Loucy (cell line): ENCODE results near the gene TNKS1BP1.
A peak's percentile ranks its signal among the peaks of the same experiment; 100 is the strongest.
"Not testable (repeated sequence)": the region's sequence is repeated elsewhere in the genome, so short reads cannot be mapped to it uniquely, and the experiment has no call there.

Experiments used
- H2AFZ ChIP-seq: fragments of 200-600 bp; sonication (generic); 2 replicates; pipeline ENCODE4 v1.6.0; 2016; ENCODE audit warnings: antibody characterized with exemption, mild to moderate bottlenecking, low read length, moderate library complexity
- H3F3A ChIP-seq: fragments of 200-600 bp; 2 replicates; pipeline ENCODE4 v1.6.0; 2016; ENCODE audit warnings: antibody characterized with exemption, low read depth, mild to moderate bottlenecking
- H3K27me3 ChIP-seq: fragments of 200-600 bp; sonication (generic); 2 replicates; pipeline ENCODE4 v1.6.1; 2014; ENCODE audit warnings: low read length, mild to moderate bottlenecking; ENCODE audit not compliant: insufficient read depth, poor library complexity, severe bottlenecking
- H3K36me3 ChIP-seq: fragments of 200-600 bp; sonication (generic); 2 replicates; pipeline ENCODE4 v1.6.1; 2016; ENCODE audit warnings: low read length; ENCODE audit not compliant: insufficient read depth
- H3K4me1 ChIP-seq: fragments of 200-600 bp; sonication (generic); 2 replicates; pipeline ENCODE4 v1.5.1; 2014; ENCODE audit warnings: low read length, mild to moderate bottlenecking; ENCODE audit not compliant: insufficient read depth, poor library complexity, severe bottlenecking
- H3K4me2 ChIP-seq: fragments of 200-600 bp; sonication (generic); 2 replicates; pipeline ENCODE4 v1.6.0; 2014; ENCODE audit warnings: antibody characterized with exemption, low read length, low read depth, mild to moderate bottlenecking; ENCODE audit not compliant: poor library complexity, severe bottlenecking
- H3K4me3 ChIP-seq: fragments of 200-600 bp; sonication (generic); 2 replicates; pipeline ENCODE4 v1.5.1; 2014; ENCODE audit warnings: low read length, mild to moderate bottlenecking, mixed read lengths; ENCODE audit not compliant: poor library complexity, severe bottlenecking
- H3K79me2 ChIP-seq: fragments of 200-600 bp; sonication (generic); 2 replicates; pipeline ENCODE4 v1.6.1; 2014; ENCODE audit warnings: low read length; ENCODE audit not compliant: insufficient read depth
- H3K9ac ChIP-seq: fragments of 200-600 bp; sonication (generic); 2 replicates; pipeline ENCODE4 v1.6.0; 2014; ENCODE audit warnings: mild to moderate bottlenecking, low read depth, low read length, moderate library complexity; ENCODE audit not compliant: poor library complexity, severe bottlenecking
- H3K9me2 ChIP-seq: fragments of 200-600 bp; sonication (generic); replicated peaks from 2 replicates; pipeline ENCODE4 v1.6.1; 2016; ENCODE audit warnings: low read depth, low read length, mixed read lengths
- H3K9me3 ChIP-seq: fragments of 200-600 bp; sonication (generic); 2 replicates; pipeline ENCODE4 v1.6.1; 2014; ENCODE audit warnings: mild to moderate bottlenecking, antibody characterized with exemption, low read length, low read depth; ENCODE audit not compliant: insufficient read depth
- H4K20me1 ChIP-seq: fragments of 200-600 bp; sonication (generic); 2 replicates; pipeline ENCODE4 v1.6.0; 2014; ENCODE audit warnings: antibody characterized with exemption, low read length, mild to moderate bottlenecking; ENCODE audit not compliant: insufficient read depth, poor library complexity, severe bottlenecking
- CTCF ChIP-seq: fragments of 200-600 bp; sonication (generic); conservative IDR thresholded peaks from 2 replicates; pipeline ENCODE4 v1.5.1; 2014; ENCODE audit warnings: mild to moderate bottlenecking, antibody characterized with exemption, low read length
- EZH2phosphoT487 ChIP-seq: fragments of 200-600 bp; IDR thresholded peaks from 2 replicates; pipeline ENCODE4 v1.6.1; 2018; ENCODE audit warnings: antibody characterized with exemption, mild to moderate bottlenecking, moderate library complexity, borderline replicate concordance

TNKS1BP1 gene

DNA sequence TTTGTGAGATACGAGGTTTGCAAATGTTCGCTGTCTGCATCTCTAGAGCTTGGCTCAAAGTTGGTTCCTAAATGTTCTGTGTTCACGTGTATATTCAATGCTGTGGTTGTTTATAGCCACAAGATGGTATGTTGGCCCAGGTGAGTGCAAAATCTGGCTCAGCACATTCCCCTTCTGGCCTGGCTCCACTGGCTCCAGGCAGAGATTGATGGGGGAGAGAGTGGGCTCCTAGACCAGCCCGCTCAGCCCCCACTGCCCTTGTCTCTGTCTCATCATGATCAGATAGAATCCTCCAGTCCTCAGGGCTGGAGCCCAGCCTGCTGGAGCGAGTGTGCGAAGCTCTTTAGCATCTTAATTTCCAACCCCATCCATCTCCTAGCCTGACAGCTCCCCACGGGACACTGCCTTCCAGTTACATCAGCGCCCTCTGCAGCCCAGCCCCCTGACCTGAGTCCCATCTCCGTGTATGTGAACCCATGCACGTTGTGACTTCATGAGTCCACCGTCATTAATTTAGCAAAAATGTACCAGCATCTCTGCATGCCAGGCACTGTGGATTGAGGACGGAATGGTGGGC is 15.4 kb upstream of the TNKS1BP1 start:
- Histone ChIP-seq H4K20me1 (no peaks in the 10 kb centered on the region), H3K9me3 (no peaks in the 10 kb centered on the region), H3F3A (no peaks in the 10 kb centered on the region), H3K9me2 (no peaks in the 10 kb centered on the region), H3K79me2 (peaks cover 12% of the 10 kb centered on the region), H3K27me3 (no peaks in the 10 kb centered on the region), H2AFZ (peak overlapping the region; percentile 84; the same call in 1 of the 2 replicates), H3K4me1 (peaks cover 20% of the 10 kb centered on the region), H3K4me3 (no peak overlapping the region), H3K4me2 (no peak overlapping the region), H3K36me3 (no peaks in the 10 kb centered on the region), H3K9ac (peak overlapping the region; percentile 23)
- TF ChIP-seq CTCF, result peak; percentile 68
- no peak for TF ChIP-seq EZH2phosphoT487

GRCh38 chr11:57339328-57339727 is 14.6 kb upstream of the TNKS1BP1 start:
- Histone ChIP-seq H3F3A (no peaks in the 10 kb centered on the region), H3K79me2 (peaks cover 20% of the 10 kb centered on the region), H3K4me3 (no peak overlapping the region), H2AFZ (peak overlapping the region; percentile 50; the same call in 1 of the 2 replicates), H3K4me2 (no peak overlapping the region), H3K9me3 (no peaks in the 10 kb centered on the region), H3K9ac (peak overlapping the region; percentile 23), H3K27me3 (no peaks in the 10 kb centered on the region), H3K4me1 (peaks cover 23% of the 10 kb centered on the region), H3K36me3 (no peaks in the 10 kb centered on the region), H4K20me1 (peaks cover 3% of the 10 kb centered on the region), H3K9me2 (no peaks in the 10 kb centered on the region)
- TF ChIP-seq EZH2phosphoT487 (no peak), CTCF (no peak)

- Histone ChIP-seq H3K4me3 (no peak within 1 kb of the TSS), H2AFZ (peak within 1 kb of the TSS; percentile 50; the same call in 1 of the 2 replicates), H3K9me2 (no peaks in the 10 kb centered on the region), H3K9ac (peak within 1 kb of the TSS; percentile 23), H3K9me3 (no peaks in the 10 kb centered on the region), H3K36me3 (no peaks in the 10 kb centered on the region; the same call in 1 of the 2 replicates), H3K4me1 (peaks cover 29% of the 10 kb centered on the region), H3K27me3 (no peaks in the 10 kb centered on the region), H3K79me2 (peaks cover 32% of the 10 kb centered on the region), H4K20me1 (peaks cover 15% of the 10 kb centered on the region), H3K4me2 (no peak within 1 kb of the TSS), H3F3A (no peaks in the 10 kb centered on the region)
- TF ChIP-seq EZH2phosphoT487 (no peak), CTCF (no peak)
These were observed 13.4 kb upstream of the TNKS1BP1 start, which contains the start of gene P2RX3 for GRCh38 chr11:57338142-57338541. Gene P2RX3, plus strand, starts transcription at chr11:57338352. Its CDS starts 199 bp downstream, at chr11:57338551.

DNA sequence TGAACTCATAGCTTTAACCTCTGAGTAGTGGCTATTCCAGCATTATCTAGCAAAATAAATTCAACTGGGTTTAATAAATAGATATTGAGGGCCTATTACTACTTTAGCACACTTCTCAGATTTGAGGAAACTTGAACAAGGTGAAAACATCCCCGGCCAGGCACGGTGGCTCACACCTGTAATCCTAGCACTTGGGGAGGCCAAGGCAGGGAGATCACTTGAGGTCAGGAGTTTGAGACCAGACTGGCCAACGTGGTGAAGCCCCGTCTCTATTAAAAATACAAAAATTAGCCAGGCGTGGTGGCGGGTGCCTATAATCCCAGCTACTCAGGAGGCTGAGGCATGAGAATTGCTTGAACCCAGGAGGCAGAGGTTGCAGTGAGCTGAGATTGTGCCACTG is 12.1 kb upstream of the TNKS1BP1 start:
- Histone ChIP-seq H4K20me1 (peaks cover 17% of the 10 kb centered on the region), H3K4me1 (peaks cover 34% of the 10 kb centered on the region), H3K36me3 (peaks cover 12% of the 10 kb centered on the region; the same call in 1 of the 2 replicates), H3K9ac (peak overlapping the region; percentile 79), H3K79me2 (peaks cover 45% of the 10 kb centered on the region)
- H3F3A ChIP-seq, H3K4me2 ChIP-seq, H3K9me2 ChIP-seq, H3K27me3 ChIP-seq, H2AFZ ChIP-seq, H3K4me3 ChIP-seq, H3K9me3 ChIP-seq: not testable (repeated sequence)
